Uterus (tissue), 2 donors: ENCODE data around the gene DNASE2B.

ENCODE experiments used
- CTCF ChIP-seq, 4 experiments: fragments of 200-600 bp in 2 of 4; fragments of 450-650 bp in 2 of 4; sonication (generic) in 2 of 4; IDR thresholded peaks; one replicate each; pipeline ENCODE4 v1.5.1; 2016 to 2019; ENCODE audit warnings: antibody characterized with exemption in 4 of 4, mild to moderate bottlenecking in 2 of 4, moderate library complexity in 1 of 4
- POLR2A ChIP-seq, 2 donors: fragments of 450-650 bp; IDR thresholded peaks; one replicate each; pipeline ENCODE4 v1.6.1; 2016; ENCODE audit warnings: antibody characterized with exemption in 2 of 2, mild to moderate bottlenecking in 1 of 2, moderate library complexity in 1 of 2

GRCh38 chr1:84374991-84375696, 23.1 kb upstream of the DNASE2B start:
- TF ChIP-seq POLR2A (IDR thresholded peaks at IDR 0.05) (no peak), CTCF (IDR thresholded peaks at IDR 0.05) (no peak)
